ENCODE results near the gene SLC46A2. TPM values are rescaled to one million over a fixed set of nuclear protein-coding genes. Genes with fewer than 3 reads are reported as not detected.

SLC46A2 gene
- total and polyA plus RNA-seq, 2 experiments from 2014 or later = 0.11 TPM; not detected in 1

GRCh38 chr9:112861155-112861554 lies 29.5 kb downstream of the SLC46A2 start:
- Histone ChIP-seq H4K20me1 (replicated peaks; ENCODE audit: insufficient read depth) (no peaks in the 10 kb centered on the region), H3F3A (replicated peaks; ENCODE audit: low read depth) (no peaks in the 10 kb centered on the region), H3K27me3 (ENCODE audit: insufficient read depth) (no peaks in the 10 kb centered on the region), H2AFZ (no peak overlapping the region), H3K79me2 (replicated peaks; ENCODE audit: insufficient read depth) (no peaks in the 10 kb centered on the region), H3K4me2 (no peak overlapping the region), H3K27ac (ENCODE audit: low read depth) (no peak overlapping the region), H3K9me2 (ENCODE audit: insufficient read depth) (no peaks in the 10 kb centered on the region), H3K4me1 (ENCODE audit: insufficient read depth) (no peaks in the 10 kb centered on the region), H3K4me3 (no peak overlapping the region), H3K36me3 (ENCODE audit: insufficient read depth) (no peaks in the 10 kb centered on the region; the same call in 1 of the 2 replicates)
- no peak overlapping the region for H3K4me3 Mint-ChIP-seq
- DNase-seq (ENCODE audit: low spot score) (no peak), ATAC-seq (no peak)
- 0 out of 3 replicates have a peak, but pooled peaks cover 3% of the 10 kb centered on the region for H3K9me3 Mint-ChIP-seq
- H3K36me3 Mint-ChIP-seq (ENCODE audit: low read depth) = peaks cover 4% of the 10 kb centered on the region; the same call in 1 of the 3 replicates
- TF ChIP-seq ZNF462 (CRISPR knock-in tag; IDR thresholded peaks at IDR 0.05) (no peak), ZNF114 (CRISPR knock-in tag; IDR thresholded peaks at IDR 0.05) (no peak), ETS1 (IDR thresholded peaks at IDR 0.05) (no peak), NANOG (IDR thresholded peaks at IDR 0.05; ENCODE audit: borderline replicate concordance) (no peak), REST (IDR thresholded peaks at IDR 0.05; ENCODE audit: unreplicated experiment) (no peak), EZH2 (IDR thresholded peaks at IDR 0.05; ENCODE audit: low read depth, unreplicated experiment) (no peak), POLR2AphosphoS5 (IDR thresholded peaks at IDR 0.05; ENCODE audit: low read depth) (no peak), EZH2phosphoT487 (IDR thresholded peaks at IDR 0.05; ENCODE audit: unreplicated experiment) (no peak), ZNF331 (CRISPR knock-in tag; IDR thresholded peaks at IDR 0.05; ENCODE audit: low read depth) (no peak), JUNB (IDR thresholded peaks at IDR 0.05; ENCODE audit: unreplicated experiment) (no peak), CTCF (conservative IDR thresholded peaks at IDR 0.05; ENCODE audit: low read depth in 2 of 2) (no peak)
- no peak overlapping the region for H3K27ac Mint-ChIP-seq
- H3K27me3 Mint-ChIP-seq (ENCODE audit: insufficient read depth, low read depth, poor library complexity) = peaks cover 12% of the 10 kb centered on the region
- H3K4me1 Mint-ChIP-seq = 0 out of 3 replicates have a peak, but pooled peaks cover 3% of the 10 kb centered on the region
